WTC11 (cell line): ENCODE data around the gene PLCL2. TPM values are rescaled to one million over a fixed set of nuclear protein-coding genes. Genes with fewer than 3 reads are reported as not detected.

ENCODE experiments used
- ATAC-seq: fragments of 200-7000 bp; cut with Tn5 transposase; 2 replicates; pipeline ENCODE4 v1.10.0; 2021; ENCODE audit warnings: mild to moderate bottlenecking, moderate library complexity
- CTCF ChIA-PET: fragments of 300-600 bp; sonication (Branson Sonifier 250); formaldehyde crosslinking; loops from one replicate; lab custom pipeline; 2021; ENCODE audit warnings: antibody characterized with exemption; lab: Charles Lee
- POLR2A ChIA-PET: fragments of 350-600 bp; sonication (Branson Sonifier 250); formaldehyde crosslinking; loops from one replicate; lab custom pipeline; 2021; ENCODE audit warnings: antibody characterized with exemption; lab: Charles Lee
- DNase-seq: peaks from one replicate; pipeline ENCODE4 v3.0.0; 2021; ENCODE audit warnings: low spot score
- H3K27ac Mint-ChIP-seq: 2 replicates; pipeline ENCODE4 v1.8.0; 2021; ENCODE audit warnings: mixed read lengths
- H3K27me3 Mint-ChIP-seq: 2 replicates; pipeline ENCODE4 v1.8.0; 2021; ENCODE audit warnings: low read depth, mild to moderate bottlenecking, moderate library complexity, mixed read lengths
- H3K36me3 Mint-ChIP-seq: 2 replicates; pipeline ENCODE4 v1.8.0; 2021; ENCODE audit warnings: mixed read lengths
- H3K4me1 Mint-ChIP-seq: 2 replicates; pipeline ENCODE4 v1.8.0; 2022; ENCODE audit warnings: mixed read lengths
- H3K4me3 Mint-ChIP-seq: 2 replicates; pipeline ENCODE4 v1.8.0; 2021; ENCODE audit warnings: mild to moderate bottlenecking, moderate library complexity, mixed read lengths
- H3K9me3 Mint-ChIP-seq: 2 replicates; pipeline ENCODE4 v1.8.0; 2021; ENCODE audit warnings: mixed read lengths
- ARID4B ChIP-seq: sonication (generic); formaldehyde crosslinking; IDR thresholded peaks from 2 replicates; pipeline ENCODE4 v1.8.0; 2023; ENCODE audit warnings: missing genetic modification reagents, mild to moderate bottlenecking, borderline replicate concordance
- CBFB ChIP-seq: sonication (generic); formaldehyde crosslinking; IDR thresholded peaks from 2 replicates; pipeline ENCODE4 v1.8.1; 2022; ENCODE audit warnings: mild to moderate bottlenecking, low read depth, missing genetic modification reagents
- E2F1 ChIP-seq: sonication (generic); formaldehyde crosslinking; IDR thresholded peaks from 2 replicates; pipeline ENCODE4 v1.8.0; 2022; ENCODE audit warnings: mild to moderate bottlenecking, missing genetic modification reagents
- E2F5 ChIP-seq: sonication (generic); formaldehyde crosslinking; IDR thresholded peaks from 2 replicates; pipeline ENCODE4 v1.8.1; 2022; ENCODE audit warnings: mild to moderate bottlenecking, moderate library complexity, missing genetic modification reagents
- ELF4 ChIP-seq: sonication (generic); formaldehyde crosslinking; IDR thresholded peaks from 2 replicates; pipeline ENCODE4 v1.8.1; 2022; ENCODE audit warnings: low read depth, mild to moderate bottlenecking, moderate library complexity, missing genetic modification reagents
- ESRRA ChIP-seq: sonication (generic); formaldehyde crosslinking; IDR thresholded peaks from 2 replicates; pipeline ENCODE4 v1.8.1; 2022; ENCODE audit warnings: mild to moderate bottlenecking, missing genetic modification reagents, borderline replicate concordance
- FOXK1 ChIP-seq: sonication (generic); formaldehyde crosslinking; IDR thresholded peaks from 2 replicates; pipeline ENCODE4 v1.8.0; 2022; ENCODE audit warnings: mild to moderate bottlenecking, moderate library complexity, missing genetic modification reagents
- GABPB1 ChIP-seq: sonication (generic); formaldehyde crosslinking; IDR thresholded peaks from 2 replicates; pipeline ENCODE4 v1.8.1; 2023; ENCODE audit warnings: mild to moderate bottlenecking, missing genetic modification reagents
- GRHL2 ChIP-seq: fragments of 250-450 bp; sonication (Bioruptor Pico); IDR thresholded peaks from 2 replicates; pipeline ENCODE4 v1.8.0; 2022; ENCODE audit warnings: mild to moderate bottlenecking, moderate library complexity; ENCODE audit not compliant: insufficient replicate concordance, severe bottlenecking
- GTF2I ChIP-seq: fragments of 250-450 bp; sonication (Bioruptor Pico); conservative IDR thresholded peaks from 2 replicates; pipeline ENCODE4 v1.4.0; 2021; ENCODE audit warnings: mild to moderate bottlenecking
- HMGA2 ChIP-seq: fragments of 250-450 bp; sonication (Bioruptor Pico); IDR thresholded peaks from 2 replicates; pipeline ENCODE4 v1.4.0; 2021; ENCODE audit warnings: mild to moderate bottlenecking, moderate library complexity
- IRF2 ChIP-seq: sonication (generic); formaldehyde crosslinking; IDR thresholded peaks from 2 replicates; pipeline ENCODE4 v1.8.0; 2022; ENCODE audit warnings: low read depth, missing genetic modification reagents, borderline replicate concordance
- NFATC4 ChIP-seq: fragments of 250-450 bp; sonication (Bioruptor Pico); IDR thresholded peaks from 2 replicates; pipeline ENCODE4 v1.9.0; 2021; ENCODE audit warnings: mild to moderate bottlenecking
- NFYB ChIP-seq: sonication (generic); formaldehyde crosslinking; conservative IDR thresholded peaks from 2 replicates; pipeline ENCODE4 v1.8.0; 2022; ENCODE audit warnings: low read depth, missing genetic modification reagents
- NR1H2 ChIP-seq: sonication (generic); formaldehyde crosslinking; IDR thresholded peaks from 2 replicates; pipeline ENCODE4 v1.9.0; 2021; ENCODE audit warnings: mild to moderate bottlenecking, moderate library complexity, missing genetic modification reagents
- RORB ChIP-seq: fragments of 250-450 bp; sonication (Bioruptor Pico); IDR thresholded peaks from 2 replicates; pipeline ENCODE4 v1.9.0; 2021; ENCODE audit warnings: mild to moderate bottlenecking
- SP1 ChIP-seq: sonication (generic); formaldehyde crosslinking; conservative IDR thresholded peaks from 2 replicates; pipeline ENCODE4 v1.8.1; 2022; ENCODE audit warnings: missing genetic modification reagents
- TEAD1 ChIP-seq: sonication (generic); formaldehyde crosslinking; IDR thresholded peaks from 2 replicates; pipeline ENCODE4 v1.8.0; 2022; ENCODE audit warnings: mild to moderate bottlenecking, missing genetic modification reagents
- ZNF138 ChIP-seq: sonication (generic); formaldehyde crosslinking; conservative IDR thresholded peaks from 2 replicates; pipeline ENCODE4 v1.8.1; 2022; ENCODE audit warnings: mild to moderate bottlenecking, moderate library complexity, missing genetic modification reagents
- ZNF232 ChIP-seq: sonication (generic); formaldehyde crosslinking; IDR thresholded peaks from 2 replicates; pipeline ENCODE4 v1.8.0; 2022; ENCODE audit warnings: mild to moderate bottlenecking, missing genetic modification reagents
- ZNF263 ChIP-seq: sonication (generic); formaldehyde crosslinking; IDR thresholded peaks from 2 replicates; pipeline ENCODE4 v1.8.1; 2022; ENCODE audit warnings: low read depth, mild to moderate bottlenecking, moderate library complexity, missing genetic modification reagents
- ZNF317 ChIP-seq: sonication (generic); formaldehyde crosslinking; IDR thresholded peaks from 2 replicates; pipeline ENCODE4 v1.8.1; 2023; ENCODE audit warnings: low read depth, mild to moderate bottlenecking, moderate library complexity, missing genetic modification reagents, borderline replicate concordance
- ZNF416 ChIP-seq: fragments of 250-450 bp; sonication (Bioruptor Pico); IDR thresholded peaks from 2 replicates; pipeline ENCODE4 v1.9.0; 2021; ENCODE audit warnings: mild to moderate bottlenecking, inconsistent platforms
- total RNA-seq: library from RNA; stranded (reverse); gene quantifications from 3 replicates; pipeline ENCODE4 v1.2.3, GENCODE V29; 2021
- TF ChIP-seq, protein P1 (sequence below): sonication (generic); formaldehyde crosslinking; IDR thresholded peaks from 2 replicates; pipeline ENCODE4 v1.8.1; 2023; ENCODE audit warnings: mild to moderate bottlenecking, missing genetic modification reagents, moderate library complexity
- TF ChIP-seq, protein P2 (sequence below): sonication (generic); formaldehyde crosslinking; IDR thresholded peaks from 2 replicates; pipeline ENCODE4 v1.8.0; 2023; ENCODE audit warnings: mild to moderate bottlenecking, missing genetic modification reagents
- TF ChIP-seq, protein P3 (sequence below): sonication (generic); formaldehyde crosslinking; IDR thresholded peaks from 2 replicates; pipeline ENCODE4 v1.8.1; 2022; ENCODE audit warnings: low read depth, missing genetic modification reagents, borderline replicate concordance

Gene PLCL2
- total RNA-seq, 1 experiment from 2014 or later: 11.8 TPM

DNA sequence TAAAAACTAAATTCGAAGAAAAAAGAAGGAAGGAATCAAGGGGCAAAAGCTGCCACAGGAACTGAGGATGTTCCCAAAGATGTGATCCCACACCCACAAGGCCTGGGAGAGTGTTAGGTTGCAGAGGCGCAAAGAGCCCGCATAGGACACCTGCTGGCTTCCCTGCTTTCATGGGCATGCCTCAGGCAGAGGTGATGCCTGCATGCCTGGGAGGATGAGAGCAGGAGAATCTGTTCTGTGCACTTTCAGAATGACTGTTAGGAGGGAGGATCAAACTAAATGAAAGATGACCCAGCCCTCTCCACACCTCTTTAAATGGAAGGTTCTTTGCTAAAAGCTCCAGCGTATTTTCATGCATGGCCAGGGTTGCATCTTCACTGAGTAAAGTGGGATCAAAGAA, 162.4 kb downstream of the PLCL2 start:
- Mint-ChIP-seq H3K4me3 (no peak overlapping the region), H3K36me3 (peaks cover 3% of the 10 kb centered on the region; the same call in 1 of the 2 replicates), H3K27ac (no peak overlapping the region), H3K9me3 (peaks cover 8% of the 10 kb centered on the region), H3K27me3 (no peaks in the 10 kb centered on the region), H3K4me1 (peaks cover 34% of the 10 kb centered on the region)
- ChIA-PET CTCF (interaction anchor here (1.1 to 1.5 kb wide), 2 partner anchors 163 to 446 kb away, joined by 3 to 5 read pairs; partner anchors contain the start of gene PLCL2), POLR2A (interaction anchor here (0.7 kb wide), 1 partner anchor 195 kb away, joined by 3 read pairs; no protein-coding TSS in a partner anchor)
- peak; percentile 54 for DNase-seq
- ATAC-seq: peak; percentile 99
- no peak for TF ChIP-seq TEAD1
- TF ChIP-seq HMGA2 (CRISPR knock-in tag): no peak
- no peak for TF ChIP-seq CBFB
- TF ChIP-seq GABPB1: no peak
- TF ChIP-seq GRHL2 (CRISPR knock-in tag): no peak
- TF ChIP-seq, protein P1, sequence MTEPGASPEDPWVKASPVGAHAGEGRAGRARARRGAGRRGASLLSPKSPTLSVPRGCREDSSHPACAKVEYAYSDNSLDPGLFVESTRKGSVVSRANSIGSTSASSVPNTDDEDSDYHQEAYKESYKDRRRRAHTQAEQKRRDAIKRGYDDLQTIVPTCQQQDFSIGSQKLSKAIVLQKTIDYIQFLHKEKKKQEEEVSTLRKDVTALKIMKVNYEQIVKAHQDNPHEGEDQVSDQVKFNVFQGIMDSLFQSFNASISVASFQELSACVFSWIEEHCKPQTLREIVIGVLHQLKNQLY (CRISPR knock-in tag): no peak
- no peak for TF ChIP-seq NR1H2 (CRISPR knock-in tag)
- TF ChIP-seq, protein P2, sequence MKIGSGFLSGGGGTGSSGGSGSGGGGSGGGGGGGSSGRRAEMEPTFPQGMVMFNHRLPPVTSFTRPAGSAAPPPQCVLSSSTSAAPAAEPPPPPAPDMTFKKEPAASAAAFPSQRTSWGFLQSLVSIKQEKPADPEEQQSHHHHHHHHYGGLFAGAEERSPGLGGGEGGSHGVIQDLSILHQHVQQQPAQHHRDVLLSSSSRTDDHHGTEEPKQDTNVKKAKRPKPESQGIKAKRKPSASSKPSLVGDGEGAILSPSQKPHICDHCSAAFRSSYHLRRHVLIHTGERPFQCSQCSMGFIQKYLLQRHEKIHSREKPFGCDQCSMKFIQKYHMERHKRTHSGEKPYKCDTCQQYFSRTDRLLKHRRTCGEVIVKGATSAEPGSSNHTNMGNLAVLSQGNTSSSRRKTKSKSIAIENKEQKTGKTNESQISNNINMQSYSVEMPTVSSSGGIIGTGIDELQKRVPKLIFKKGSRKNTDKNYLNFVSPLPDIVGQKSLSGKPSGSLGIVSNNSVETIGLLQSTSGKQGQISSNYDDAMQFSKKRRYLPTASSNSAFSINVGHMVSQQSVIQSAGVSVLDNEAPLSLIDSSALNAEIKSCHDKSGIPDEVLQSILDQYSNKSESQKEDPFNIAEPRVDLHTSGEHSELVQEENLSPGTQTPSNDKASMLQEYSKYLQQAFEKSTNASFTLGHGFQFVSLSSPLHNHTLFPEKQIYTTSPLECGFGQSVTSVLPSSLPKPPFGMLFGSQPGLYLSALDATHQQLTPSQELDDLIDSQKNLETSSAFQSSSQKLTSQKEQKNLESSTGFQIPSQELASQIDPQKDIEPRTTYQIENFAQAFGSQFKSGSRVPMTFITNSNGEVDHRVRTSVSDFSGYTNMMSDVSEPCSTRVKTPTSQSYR (CRISPR knock-in tag): no peak
- no peak for TF ChIP-seq GTF2I (CRISPR knock-in tag)
- no peak for TF ChIP-seq FOXK1 (CRISPR knock-in tag)
- no peak for TF ChIP-seq IRF2 (CRISPR knock-in tag)
- no peak for TF ChIP-seq ZNF232
- TF ChIP-seq ZNF263 (CRISPR knock-in tag): no peak
- no peak for TF ChIP-seq ZNF317 (CRISPR knock-in tag)
- no peak for TF ChIP-seq ELF4 (CRISPR knock-in tag)
- no peak for TF ChIP-seq E2F1 (CRISPR knock-in tag)

- peaks cover 34% of the 10 kb centered on the region for H3K4me1 Mint-ChIP-seq
- peaks cover 3% of the 10 kb centered on the region; the same call in 1 of the 2 replicates for H3K36me3 Mint-ChIP-seq
- POLR2A ChIA-PET: no interaction called here
- CTCF ChIA-PET: interaction anchor here (1.5 kb wide), 1 partner anchor 163 kb away, joined by 5 read pairs; the partner anchor contains the start of gene PLCL2
- ATAC-seq (no peak), DNase-seq (no peak)
- peaks cover 9% of the 10 kb centered on the region for H3K9me3 Mint-ChIP-seq
- no peaks in the 10 kb centered on the region for H3K27me3 Mint-ChIP-seq
- H3K4me3 Mint-ChIP-seq: no peak overlapping the region
- H3K27ac Mint-ChIP-seq: no peak overlapping the region
- TF ChIP-seq, protein P3, sequence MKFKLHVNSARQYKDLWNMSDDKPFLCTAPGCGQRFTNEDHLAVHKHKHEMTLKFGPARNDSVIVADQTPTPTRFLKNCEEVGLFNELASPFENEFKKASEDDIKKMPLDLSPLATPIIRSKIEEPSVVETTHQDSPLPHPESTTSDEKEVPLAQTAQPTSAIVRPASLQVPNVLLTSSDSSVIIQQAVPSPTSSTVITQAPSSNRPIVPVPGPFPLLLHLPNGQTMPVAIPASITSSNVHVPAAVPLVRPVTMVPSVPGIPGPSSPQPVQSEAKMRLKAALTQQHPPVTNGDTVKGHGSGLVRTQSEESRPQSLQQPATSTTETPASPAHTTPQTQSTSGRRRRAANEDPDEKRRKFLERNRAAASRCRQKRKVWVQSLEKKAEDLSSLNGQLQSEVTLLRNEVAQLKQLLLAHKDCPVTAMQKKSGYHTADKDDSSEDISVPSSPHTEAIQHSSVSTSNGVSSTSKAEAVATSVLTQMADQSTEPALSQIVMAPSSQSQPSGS (CRISPR knock-in tag): no peak
- TF ChIP-seq E2F5 (CRISPR knock-in tag) (no peak), ESRRA (CRISPR knock-in tag) (no peak), ARID4B (CRISPR knock-in tag) (no peak), ZNF416 (no peak), GTF2I (CRISPR knock-in tag) (no peak), NFYB (CRISPR knock-in tag) (no peak), SP1 (CRISPR knock-in tag) (no peak), HMGA2 (CRISPR knock-in tag) (no peak), RORB (CRISPR knock-in tag) (no peak), NFATC4 (CRISPR knock-in tag) (no peak), ZNF138 (CRISPR knock-in tag) (no peak)
These were observed 163.1 kb downstream of the PLCL2 start for GRCh38 chr3:17047894-17048293.
